Activated CD4-positive, alpha-beta memory T cell treated with anti-CD3 and anti-CD28 coated beads for 36 hours (primary cell): ENCODE data around the gene GADL1. TPM values are rescaled to one million over a fixed set of nuclear protein-coding genes. Genes with fewer than 3 reads are reported as not detected.

Experiments used
- CTCF ChIA-PET: fragments of 350-600 bp; sonication (Branson Sonifier 250); formaldehyde crosslinking; loops from one replicate; lab custom pipeline; 2021; ENCODE audit warnings: antibody characterized with exemption, inconsistent platforms; lab: Charles Lee
- POLR2A ChIA-PET: fragments of 350-600 bp; sonication (Branson Sonifier 250); formaldehyde crosslinking; loops from one replicate; lab custom pipeline; 2021; ENCODE audit warnings: antibody characterized with exemption; lab: Charles Lee
- DNase-seq: peaks from one replicate; pipeline ENCODE4 v3.0.0-alpha.2; 2020
- H3K27ac Mint-ChIP-seq: one replicate; pipeline ENCODE4 v1.8.0; 2021; ENCODE audit warnings: mixed read lengths
- H3K27me3 Mint-ChIP-seq: one replicate; pipeline ENCODE4 v1.8.0; 2021; ENCODE audit warnings: mixed read lengths
- H3K36me3 Mint-ChIP-seq: one replicate; pipeline ENCODE4 v1.8.0; 2021; ENCODE audit warnings: mixed read lengths
- H3K4me1 Mint-ChIP-seq: one replicate; pipeline ENCODE4 v1.8.0; 2021; ENCODE audit warnings: low read depth, mixed read lengths
- H3K4me3 Mint-ChIP-seq: one replicate; pipeline ENCODE4 v1.8.0; 2021; ENCODE audit warnings: mild to moderate bottlenecking, mixed read lengths
- H3K9me3 Mint-ChIP-seq: one replicate; pipeline ENCODE4 v1.8.0; 2021; ENCODE audit warnings: mixed read lengths
- intact Hi-C: fragments of 100-400 bp; cut with micrococcal nuclease; formaldehyde crosslinking; loops from one replicate; pipeline ENCODE4 v1.15.1; 2023
- total RNA-seq, 2 experiments: library from RNA; stranded (reverse); gene quantifications; one replicate each; pipeline ENCODE4 v1.2.3, GENCODE V29; 2021

GADL1 gene
- total RNA-seq, 2 experiments from 2014 or later: not detected

DNA sequence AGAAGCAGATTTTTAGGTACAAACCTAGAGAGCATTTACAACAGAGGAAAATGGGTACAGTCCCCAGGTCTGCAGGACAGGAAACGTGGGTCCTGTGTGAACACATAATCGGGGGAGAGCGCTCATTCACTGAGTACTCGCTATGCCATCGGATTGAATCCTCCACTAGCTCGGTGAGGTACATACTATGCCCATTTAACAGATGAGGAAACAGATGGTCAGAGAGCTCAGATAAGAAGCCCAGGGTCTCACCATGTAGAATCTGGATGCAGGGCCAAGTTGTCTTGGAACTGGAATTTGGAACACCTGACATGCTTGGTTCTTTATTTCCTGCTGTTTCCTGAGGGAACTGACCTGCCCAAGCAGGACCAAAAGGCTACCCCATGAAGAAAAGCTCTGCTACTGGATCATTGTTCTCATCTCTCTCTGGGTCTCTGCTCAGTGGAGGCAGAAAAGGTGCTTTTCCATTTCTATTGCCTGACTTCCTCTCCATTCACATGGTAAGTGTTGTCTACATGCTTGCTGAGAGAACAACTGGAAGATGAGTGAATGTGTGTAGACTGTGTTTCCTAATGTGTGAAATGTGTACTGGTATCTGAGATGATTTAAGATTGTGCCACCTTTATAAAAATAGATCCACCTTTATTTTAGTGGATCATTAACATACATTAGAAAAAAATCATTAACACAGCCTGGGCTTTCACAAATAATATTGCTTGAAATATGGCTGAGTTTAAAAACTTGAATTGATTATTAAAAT, 199.0 kb downstream of the GADL1 start:
- Mint-ChIP-seq H3K9me3 (no peaks in the 10 kb centered on the region), H3K27ac (no peak overlapping the region), H3K4me1 (peaks cover 26% of the 10 kb centered on the region), H3K4me3 (no peak overlapping the region), H3K27me3 (no peaks in the 10 kb centered on the region), H3K36me3 (peaks cover 59% of the 10 kb centered on the region)
- DNase-seq: no peak
- ChIA-PET CTCF (interaction anchor here (0.9 to 3.1 kb wide), 5 partner anchors 24 to 683 kb away, joined by 3 to 12 read pairs (median 3); partner anchors contain the start of gene TGFBR2), POLR2A (no interaction called here)
- intact Hi-C loops: no loop called here

DNA sequence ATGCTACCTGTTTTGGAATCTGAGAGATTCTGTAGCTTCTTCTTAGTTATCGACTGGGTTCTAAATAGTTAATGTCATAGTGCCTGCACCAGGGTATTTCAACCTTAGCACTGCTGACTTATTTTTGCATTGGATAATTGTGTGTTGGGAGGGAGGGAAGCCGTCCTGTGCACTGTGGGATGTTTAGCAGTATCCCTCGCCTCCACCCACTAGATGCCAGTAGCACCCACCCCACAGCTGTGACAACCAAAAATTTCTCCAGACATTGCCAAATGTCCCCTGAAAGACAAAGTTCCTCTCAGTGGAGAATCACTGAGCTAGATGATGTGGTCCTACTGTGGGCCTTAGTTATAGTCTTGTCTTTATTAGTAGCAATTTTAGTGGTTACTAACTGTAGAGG, 199.8 kb downstream of the GADL1 start:
- no peak for DNase-seq
- Mint-ChIP-seq H3K27ac (no peak overlapping the region), H3K36me3 (peaks cover 64% of the 10 kb centered on the region), H3K9me3 (no peaks in the 10 kb centered on the region), H3K4me3 (no peak overlapping the region), H3K4me1 (peaks cover 34% of the 10 kb centered on the region), H3K27me3 (no peaks in the 10 kb centered on the region)
- POLR2A ChIA-PET: no interaction called here
- intact Hi-C loops: loop anchor here (5.0 kb wide), 3 partner anchors 37 to 497 kb away; no protein-coding TSS in a partner anchor
- CTCF ChIA-PET: interaction anchor here (0.7 to 3.5 kb wide), 12 partner anchors 23 to 652 kb away, joined by 3 to 27 read pairs (median 6); partner anchors contain the start of gene TGFBR2

DNA sequence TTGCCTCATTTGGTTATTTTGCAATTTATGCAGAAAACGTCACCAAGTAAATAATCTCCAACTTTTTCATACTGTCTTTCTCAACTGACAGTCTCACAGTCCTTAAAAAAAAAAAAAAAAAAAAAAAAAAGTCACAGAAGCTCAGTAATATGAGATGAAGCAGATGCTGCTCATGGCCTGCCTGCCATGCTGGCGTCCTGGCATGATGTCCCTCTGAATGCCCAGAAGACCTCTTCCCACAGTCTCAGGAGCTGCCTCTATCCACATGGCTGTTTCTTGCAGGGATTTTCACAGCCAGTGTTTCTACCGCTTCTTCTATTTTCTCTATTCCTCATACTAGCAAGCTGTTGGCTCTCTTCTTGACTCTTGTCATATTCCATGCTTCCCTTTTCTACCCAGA, 200.3 kb downstream of the GADL1 start:
- POLR2A ChIA-PET: no interaction called here
- intact Hi-C loops: loop anchor here (5.0 kb wide), 3 partner anchors 37 to 497 kb away; no protein-coding TSS in a partner anchor
- H3K27ac Mint-ChIP-seq: no peak overlapping the region
- no peaks in the 10 kb centered on the region for H3K27me3 Mint-ChIP-seq
- peaks cover 64% of the 10 kb centered on the region for H3K36me3 Mint-ChIP-seq
- H3K9me3 Mint-ChIP-seq: no peaks in the 10 kb centered on the region
- peaks cover 37% of the 10 kb centered on the region for H3K4me1 Mint-ChIP-seq
- CTCF ChIA-PET: interaction anchor here (0.7 to 3.5 kb wide), 25 partner anchors 22 to 682 kb away, joined by 3 to 27 read pairs (median 5); partner anchors contain the start of gene TGFBR2
- DNase-seq: no peak
- no peak overlapping the region for H3K4me3 Mint-ChIP-seq

- Mint-ChIP-seq H3K4me1 (peaks cover 43% of the 10 kb centered on the region), H3K36me3 (peaks cover 65% of the 10 kb centered on the region), H3K27me3 (no peaks in the 10 kb centered on the region), H3K4me3 (no peak overlapping the region), H3K9me3 (no peaks in the 10 kb centered on the region), H3K27ac (peak overlapping the region; percentile 35)
- intact Hi-C loops: loop anchor here (1.0 to 5.0 kb wide), 5 partner anchors 36 to 651 kb away; no protein-coding TSS in a partner anchor
- DNase-seq: peak; percentile 44
- ChIA-PET POLR2A (interaction anchor here (1.0 kb wide), 1 partner anchor 73 kb away, joined by 3 read pairs; no protein-coding TSS in a partner anchor), CTCF (interaction anchor here (0.6 to 3.5 kb wide), 52 partner anchors 8 to 681 kb away, joined by 3 to 27 read pairs (median 4); partner anchors contain the start of gene TGFBR2)
These were observed 200.9 kb downstream of the GADL1 start for GRCh38 chr3:30693470-30694120.

DNA sequence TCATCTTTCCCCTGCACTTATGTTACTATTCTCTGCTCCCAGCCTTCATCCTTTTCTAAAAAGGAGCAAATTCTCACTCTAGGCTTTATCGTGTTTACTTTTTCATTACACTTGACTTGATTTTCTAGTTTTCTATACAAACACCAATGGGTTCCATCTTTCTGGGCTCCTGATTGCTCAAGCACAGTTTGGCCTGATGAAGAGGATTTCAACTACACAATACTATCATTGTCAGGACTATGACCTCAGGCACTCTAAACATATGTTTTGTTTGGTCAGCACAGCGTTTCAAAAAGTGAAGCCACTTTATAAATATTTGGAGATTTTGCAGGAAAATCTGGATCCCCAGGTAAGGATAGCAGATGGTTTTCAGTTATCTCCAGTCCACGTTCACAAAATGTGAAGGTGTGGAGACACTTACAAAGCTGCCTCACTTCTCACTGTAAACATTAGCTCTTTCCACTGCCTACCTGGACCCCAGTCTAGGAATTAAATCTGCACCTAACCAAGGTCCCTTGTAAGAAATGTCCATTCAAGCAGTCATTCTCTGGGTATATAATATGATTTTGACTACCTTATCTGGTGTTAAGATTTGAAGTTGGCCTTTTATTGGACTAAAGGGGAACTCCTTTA, 201.8 kb downstream of the GADL1 start:
- CTCF ChIA-PET: interaction anchor here (0.6 to 3.5 kb wide), 46 partner anchors 8 to 680 kb away, joined by 3 to 27 read pairs (median 4); partner anchors contain the start of gene TGFBR2

DNA sequence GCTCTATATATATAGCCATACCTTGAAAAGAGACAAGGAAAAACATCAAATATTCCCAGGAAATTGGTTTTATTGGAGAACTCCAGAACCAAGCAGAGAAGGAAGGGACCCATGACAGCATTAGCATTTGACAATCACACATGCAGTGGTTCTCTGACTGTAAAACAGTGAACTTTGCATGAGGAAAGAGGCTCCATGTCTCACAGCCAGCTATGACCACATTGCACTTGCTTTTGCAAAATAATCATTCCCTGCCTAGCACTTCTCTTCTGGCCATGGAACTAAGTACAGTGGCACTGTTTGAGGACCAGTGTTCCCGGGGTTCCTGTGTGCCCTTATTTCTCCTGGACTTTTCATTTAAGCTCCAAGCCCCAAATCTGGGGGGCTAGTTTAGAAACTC, 202.5 kb downstream of the GADL1 start:
- DNase-seq: no peak
- CTCF ChIA-PET: interaction anchor here (1.0 to 3.5 kb wide), 8 partner anchors 15 to 679 kb away, joined by 3 to 27 read pairs (median 4); no protein-coding TSS in a partner anchor
- H3K27ac Mint-ChIP-seq: no peak overlapping the region
- H3K4me3 Mint-ChIP-seq: no peak overlapping the region
- H3K9me3 Mint-ChIP-seq: no peaks in the 10 kb centered on the region
- intact Hi-C loops: loop anchor here (2.0 to 5.0 kb wide), 4 partner anchors 35 to 579 kb away; no protein-coding TSS in a partner anchor
- no peaks in the 10 kb centered on the region for H3K27me3 Mint-ChIP-seq
- peaks cover 71% of the 10 kb centered on the region for H3K36me3 Mint-ChIP-seq
- POLR2A ChIA-PET: no interaction called here
- H3K4me1 Mint-ChIP-seq: peaks cover 58% of the 10 kb centered on the region

More for the DNA sequence above, 201.8 kb downstream of the GADL1 start:
- Mint-ChIP-seq H3K4me3 (no peak overlapping the region), H3K9me3 (no peaks in the 10 kb centered on the region), H3K27ac (peak overlapping the region; percentile 15), H3K4me1 (peaks cover 53% of the 10 kb centered on the region), H3K27me3 (no peaks in the 10 kb centered on the region), H3K36me3 (peaks cover 71% of the 10 kb centered on the region)
- POLR2A ChIA-PET: interaction anchor here (1.0 kb wide), 1 partner anchor 72 kb away, joined by 3 read pairs; no protein-coding TSS in a partner anchor
- intact Hi-C loops: loop anchor here (1.0 to 5.0 kb wide), 5 partner anchors 35 to 650 kb away; no protein-coding TSS in a partner anchor
- no peak for DNase-seq

GRCh38 chr3:30691249-30691880, 203.1 kb downstream of the GADL1 start:
- Mint-ChIP-seq H3K27me3 (no peaks in the 10 kb centered on the region), H3K27ac (peak overlapping the region; percentile 1), H3K9me3 (no peaks in the 10 kb centered on the region), H3K4me3 (no peak overlapping the region), H3K4me1 (peaks cover 63% of the 10 kb centered on the region), H3K36me3 (peaks cover 73% of the 10 kb centered on the region)
- CTCF ChIA-PET: interaction anchor here (0.7 to 3.5 kb wide), 7 partner anchors 14 to 678 kb away, joined by 3 to 18 read pairs (median 4); no protein-coding TSS in a partner anchor
- no peak for DNase-seq
- intact Hi-C loops: loop anchor here (5.0 kb wide), 3 partner anchors 34 to 494 kb away; no protein-coding TSS in a partner anchor
- POLR2A ChIA-PET: interaction anchor here (0.5 kb wide), 1 partner anchor 12 kb away, joined by 3 read pairs; no protein-coding TSS in a partner anchor

DNA sequence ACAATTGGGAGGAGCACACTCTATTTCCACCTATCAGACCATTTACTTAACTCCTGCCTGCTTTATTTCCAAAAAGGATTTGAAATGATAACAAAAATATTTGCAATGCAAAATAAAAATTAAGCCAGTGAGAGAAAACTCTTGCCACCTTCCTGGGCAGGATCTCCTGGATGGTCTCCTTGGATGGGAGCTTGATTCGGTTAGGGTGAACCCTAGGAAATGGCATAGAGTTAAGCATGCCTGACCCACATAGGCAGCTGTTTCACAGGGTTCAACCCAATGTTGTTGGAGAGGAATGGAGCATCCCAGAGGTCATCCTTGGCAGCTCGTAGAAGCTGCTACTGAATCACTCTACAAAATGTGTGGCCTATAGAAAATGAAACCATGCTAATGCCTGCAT, 204.3 kb downstream of the GADL1 start:
- H3K27me3 Mint-ChIP-seq: no peaks in the 10 kb centered on the region
- peaks cover 68% of the 10 kb centered on the region for H3K36me3 Mint-ChIP-seq
- H3K9me3 Mint-ChIP-seq: no peaks in the 10 kb centered on the region
- POLR2A ChIA-PET: no interaction called here
- DNase-seq: no peak
- CTCF ChIA-PET: no interaction called here
- intact Hi-C loops: loop anchor here (5.0 kb wide), 3 partner anchors 33 to 493 kb away; no protein-coding TSS in a partner anchor
- H3K4me1 Mint-ChIP-seq: peaks cover 69% of the 10 kb centered on the region
- no peak overlapping the region for H3K4me3 Mint-ChIP-seq
- H3K27ac Mint-ChIP-seq: peak overlapping the region; percentile 1

DNA sequence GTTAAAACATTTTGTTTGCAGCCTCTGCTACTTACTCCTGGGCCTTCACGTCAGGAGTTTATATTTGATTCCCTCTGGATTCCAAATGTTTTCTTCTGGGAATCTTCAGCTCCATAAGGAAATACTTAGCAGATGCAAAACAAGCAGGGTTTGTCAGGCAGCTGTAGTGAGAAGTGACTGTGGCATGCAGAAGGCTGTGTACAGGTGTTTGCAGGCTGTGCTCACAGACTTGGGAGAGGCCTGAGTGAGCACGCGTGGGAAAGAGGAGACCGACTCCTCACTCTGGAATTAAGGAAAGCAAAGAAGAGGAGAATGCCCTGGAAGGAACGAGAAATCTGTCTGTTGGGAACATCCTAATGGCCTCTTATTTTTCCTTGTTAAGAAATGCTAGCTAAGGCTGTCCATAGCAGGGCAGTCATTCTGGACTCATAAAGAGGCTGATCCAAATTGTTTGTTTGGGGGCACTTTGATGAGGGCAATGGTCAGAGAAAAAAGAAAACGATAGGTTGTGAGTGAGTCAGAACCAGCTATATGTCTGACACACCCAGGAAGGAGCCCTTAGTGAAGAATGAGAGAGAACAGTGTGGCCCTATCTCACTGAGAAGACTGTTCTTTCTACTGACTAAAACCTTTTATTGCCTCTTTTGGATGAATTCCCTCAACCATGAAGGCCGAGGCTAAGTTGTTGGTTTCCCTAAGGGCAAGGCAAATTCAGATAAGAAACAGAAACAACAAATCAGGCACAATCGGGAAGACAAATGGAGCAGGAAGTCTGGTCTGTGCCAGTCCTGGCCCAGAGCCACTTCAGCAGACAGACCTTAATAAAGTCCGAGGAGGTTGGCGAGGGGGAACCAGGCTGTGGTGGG, 205.5 kb downstream of the GADL1 start:
- Mint-ChIP-seq H3K27me3 (no peaks in the 10 kb centered on the region), H3K4me3 (no peak overlapping the region), H3K9me3 (no peaks in the 10 kb centered on the region), H3K4me1 (peaks cover 77% of the 10 kb centered on the region), H3K36me3 (peaks cover 65% of the 10 kb centered on the region), H3K27ac (peak overlapping the region; percentile 76)
- DNase-seq: no peak
- ChIA-PET CTCF (interaction anchor here (1.0 to 1.4 kb wide), 3 partner anchors 50 to 490 kb away, joined by 3 to 4 read pairs (median 3); no protein-coding TSS in a partner anchor), POLR2A (interaction anchor here (1.0 kb wide), 1 partner anchor 58 kb away, joined by 3 read pairs; no protein-coding TSS in a partner anchor)
- intact Hi-C loops: no loop called here

DNA sequence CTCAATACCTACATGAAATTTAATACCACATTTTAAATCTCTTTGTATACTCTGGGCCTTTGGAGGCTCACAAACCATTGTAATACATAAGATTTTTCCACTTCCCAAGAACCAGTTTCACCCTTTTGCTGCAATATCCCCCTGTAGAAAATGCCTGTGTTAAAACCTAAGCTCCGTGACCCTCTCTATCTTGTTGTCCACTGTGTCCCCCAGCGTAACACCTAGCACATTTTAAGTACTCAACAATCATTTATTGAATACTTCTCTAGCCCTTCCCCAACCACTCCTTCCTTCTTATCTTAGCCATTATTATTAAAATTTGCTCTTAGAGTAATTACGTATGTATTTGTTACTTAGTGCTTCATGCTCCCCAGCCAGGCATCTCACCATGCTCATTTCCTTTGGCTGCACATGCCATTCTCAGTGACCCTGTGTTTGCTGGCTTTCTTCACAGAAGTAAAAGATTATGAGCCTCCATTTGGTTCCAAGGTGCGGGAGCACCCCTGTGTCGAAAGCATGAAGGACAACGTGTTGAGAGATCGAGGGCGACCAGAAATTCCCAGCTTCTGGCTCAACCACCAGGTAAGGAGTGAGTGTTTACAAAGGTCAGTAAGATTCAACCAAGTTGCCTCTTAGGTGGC, 206.4 kb downstream of the GADL1 start:
- DNase-seq: no peak
- Mint-ChIP-seq H3K9me3 (no peaks in the 10 kb centered on the region), H3K4me1 (peaks cover 81% of the 10 kb centered on the region), H3K4me3 (no peak overlapping the region), H3K27ac (peak overlapping the region; percentile 25), H3K36me3 (peaks cover 64% of the 10 kb centered on the region), H3K27me3 (no peaks in the 10 kb centered on the region)
- ChIA-PET POLR2A (no interaction called here), CTCF (interaction anchor here (1.0 to 1.4 kb wide), 3 partner anchors 49 to 489 kb away, joined by 3 to 4 read pairs (median 3); no protein-coding TSS in a partner anchor)
- intact Hi-C loops: no loop called here
